ENCODE results near the gene C12orf57. TPM values are rescaled to one million over a fixed set of nuclear protein-coding genes. Genes with fewer than 3 reads are reported as not detected.

The C12orf57 gene
- polyA plus RNA-seq, 1 donor from 2014 or later = 500 TPM

DNA sequence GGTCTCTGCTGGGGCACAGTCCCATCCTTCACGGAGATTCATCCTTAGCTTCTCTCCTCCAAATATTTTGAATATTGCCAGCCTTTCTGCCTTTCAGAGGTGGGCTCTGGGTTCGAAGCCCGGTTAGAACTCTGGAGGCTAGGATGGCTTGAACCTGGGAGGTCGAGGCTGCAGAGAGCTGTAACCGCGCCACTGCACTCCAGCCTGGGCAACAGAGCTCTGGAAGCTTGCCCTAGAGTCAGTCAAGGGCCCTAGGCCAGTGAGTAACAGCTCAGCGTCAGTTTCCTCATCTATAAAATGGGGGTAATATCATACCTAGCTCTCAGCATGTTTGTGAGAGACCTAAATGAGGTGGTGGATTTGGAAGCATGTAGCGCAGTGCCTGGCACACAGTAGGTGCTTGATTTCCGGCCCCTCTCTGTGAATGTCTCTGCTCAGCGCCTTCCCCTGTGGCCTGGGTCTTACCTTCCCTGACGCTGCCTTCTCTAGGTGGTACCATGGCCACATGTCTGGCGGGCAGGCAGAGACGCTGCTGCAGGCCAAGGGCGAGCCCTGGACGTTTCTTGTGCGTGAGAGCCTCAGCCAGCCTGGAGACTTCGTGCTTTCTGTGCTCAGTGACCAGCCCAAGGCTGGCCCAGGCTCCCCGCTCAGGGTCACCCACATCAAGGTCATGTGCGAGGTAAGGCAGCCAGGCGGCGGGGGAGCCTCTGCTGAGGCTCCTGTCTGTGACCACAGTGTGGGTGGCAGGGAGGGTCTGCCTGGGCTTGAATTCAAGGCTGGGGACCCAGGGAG, 10.7 kb downstream of the C12orf57 start:
- H3K27me3 ChIP-seq (ENCODE audit: insufficient read depth, low read depth, low read length) = no peaks in the 10 kb centered on the region
- H3K27ac ChIP-seq (ENCODE audit: low read length) = no peak overlapping the region
- no peaks in the 10 kb centered on the region for H3K9me3 ChIP-seq (ENCODE audit: low read length)
- no peaks in the 10 kb centered on the region for H3K79me2 ChIP-seq (replicated peaks; ENCODE audit: insufficient read depth, low read length)
- TF ChIP-seq TAF1 (IDR thresholded peaks at IDR 0.05; ENCODE audit: low read depth) (no peak), MXI1 (conservative IDR thresholded peaks at IDR 0.05; ENCODE audit: poor library complexity, severe bottlenecking) (no peak), EZH2 (IDR thresholded peaks at IDR 0.05; ENCODE audit: borderline replicate concordance, insufficient read depth, low read length, poor library complexity, severe bottlenecking) (no peak), SMC3 (conservative IDR thresholded peaks at IDR 0.05; ENCODE audit: poor library complexity) (no peak), RAD21 (conservative IDR thresholded peaks at IDR 0.05) (no peak), EP300 (conservative IDR thresholded peaks at IDR 0.05; ENCODE audit: poor library complexity, severe bottlenecking) (no peak), CTCF (IDR thresholded peaks at IDR 0.05; ENCODE audit: poor library complexity, severe bottlenecking) (no peak), REST (IDR thresholded peaks at IDR 0.05; ENCODE audit: borderline replicate concordance) (no peak), POLR2AphosphoS5 (IDR thresholded peaks at IDR 0.05) (no peak)
- H2AFZ ChIP-seq (ENCODE audit: low read depth, low read length) = no peak overlapping the region
- no peak overlapping the region for H3K4me3 ChIP-seq (ENCODE audit: low read length)
- no peaks in the 10 kb centered on the region for H4K20me1 ChIP-seq (ENCODE audit: insufficient read depth)
- H3K9me2 ChIP-seq (ENCODE audit: insufficient read depth, low read length) = no peaks in the 10 kb centered on the region
- no peaks in the 10 kb centered on the region for H3F3A ChIP-seq (ENCODE audit: insufficient read depth, low read length, poor library complexity, severe bottlenecking)
- no peaks in the 10 kb centered on the region for H3K36me3 ChIP-seq (ENCODE audit: insufficient read depth, low read length)
- no peak overlapping the region for H3K9ac ChIP-seq (ENCODE audit: low read length)
- no peak overlapping the region for H3K4me2 ChIP-seq (ENCODE audit: low read length)

GRCh38 chr12:6955108-6956020, 11.5 kb downstream of the C12orf57 start:
- Histone ChIP-seq H3K9me3 (ENCODE audit: low read length) (no peaks in the 10 kb centered on the region), H3K4me2 (ENCODE audit: low read length) (no peak overlapping the region), H4K20me1 (ENCODE audit: insufficient read depth) (no peaks in the 10 kb centered on the region), H3K27me3 (ENCODE audit: insufficient read depth, low read depth, low read length) (no peaks in the 10 kb centered on the region), H3K9ac (ENCODE audit: low read length) (no peak overlapping the region), H3K27ac (ENCODE audit: low read length) (no peak overlapping the region), H3F3A (ENCODE audit: insufficient read depth, low read length, poor library complexity, severe bottlenecking) (no peaks in the 10 kb centered on the region), H3K9me2 (ENCODE audit: insufficient read depth, low read length) (no peaks in the 10 kb centered on the region), H3K4me3 (ENCODE audit: low read length) (no peak overlapping the region), H3K79me2 (replicated peaks; ENCODE audit: insufficient read depth, low read length) (no peaks in the 10 kb centered on the region), H2AFZ (ENCODE audit: low read depth, low read length) (no peak overlapping the region), H3K36me3 (ENCODE audit: insufficient read depth, low read length) (no peaks in the 10 kb centered on the region)
- TF ChIP-seq POLR2AphosphoS5 (IDR thresholded peaks at IDR 0.05) (no peak), CTCF (IDR thresholded peaks at IDR 0.05; ENCODE audit: poor library complexity, severe bottlenecking) (no peak), REST (IDR thresholded peaks at IDR 0.05; ENCODE audit: borderline replicate concordance) (no peak), EZH2 (IDR thresholded peaks at IDR 0.05; ENCODE audit: borderline replicate concordance, insufficient read depth, low read length, poor library complexity, severe bottlenecking) (no peak), RAD21 (conservative IDR thresholded peaks at IDR 0.05) (no peak), TAF1 (IDR thresholded peaks at IDR 0.05; ENCODE audit: low read depth) (no peak), EP300 (conservative IDR thresholded peaks at IDR 0.05; ENCODE audit: poor library complexity, severe bottlenecking) (no peak), MXI1 (conservative IDR thresholded peaks at IDR 0.05; ENCODE audit: poor library complexity, severe bottlenecking) (no peak), SMC3 (conservative IDR thresholded peaks at IDR 0.05; ENCODE audit: poor library complexity) (no peak)
